Retinal pigment epithelial cell (primary cell): ENCODE measurements around the gene ZKSCAN5.
"Not testable (repeated sequence)": the region's sequence is repeated elsewhere in the genome, so short reads cannot be mapped to it uniquely, and the experiment has no call there.

Source experiments
- DNase-seq: peaks from one replicate; pipeline ENCODE4 v3.0.0-alpha.2; 2010; ENCODE audit warnings: low read depth
- H3K4me3 ChIP-seq: 2 replicates; pipeline ENCODE4 v1.5.1; 2011; ENCODE audit warnings: mild to moderate bottlenecking, low read length, control low read depth, moderate library complexity
- TF ChIP-seq, protein P1 (sequence below): conservative IDR thresholded peaks from 2 replicates; pipeline ENCODE4 v1.5.1; 2011; ENCODE audit warnings: low read depth, low read length, control low read depth, inconsistent platforms

The ZKSCAN5 gene

DNA sequence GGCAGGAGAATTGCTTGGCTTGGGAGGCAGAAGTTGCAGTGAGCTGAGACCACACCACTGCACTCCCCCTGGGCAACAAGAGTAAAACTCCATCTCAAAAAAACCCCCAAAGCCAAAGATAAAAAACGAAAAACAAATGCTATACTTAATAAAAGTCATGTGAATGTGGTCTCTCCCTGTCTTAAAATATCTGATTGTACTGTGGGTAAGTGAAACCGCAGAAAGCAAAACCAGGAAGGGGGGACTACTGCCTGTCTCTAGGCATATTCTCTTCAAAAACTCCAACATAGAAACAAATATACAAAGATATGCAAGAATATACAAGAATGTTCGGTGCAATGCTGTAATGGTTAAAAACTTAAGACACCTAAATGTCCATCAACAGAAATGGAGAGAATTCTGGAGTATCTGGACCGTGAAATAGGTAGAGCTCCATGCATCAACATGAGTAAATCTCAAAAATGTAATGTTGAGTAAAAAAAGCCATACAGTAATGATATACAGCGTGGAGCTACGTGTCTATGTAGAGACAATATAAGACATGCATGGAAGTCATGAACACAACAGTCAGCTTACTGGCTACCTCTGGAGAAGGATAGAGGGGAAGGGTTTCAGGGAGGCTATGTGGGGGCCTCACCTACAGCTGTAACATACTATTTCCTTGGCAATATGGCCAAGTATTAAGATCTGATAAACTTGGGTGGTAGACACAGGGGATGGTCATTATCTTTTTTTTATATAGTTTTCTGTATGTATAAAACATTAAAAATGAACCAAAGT lies 6.5 kb upstream of the ZKSCAN5 start:
- peak overlapping the region; percentile 97 for H3K4me3 ChIP-seq
- DNase-seq, result no peak
- TF ChIP-seq, protein P1, sequence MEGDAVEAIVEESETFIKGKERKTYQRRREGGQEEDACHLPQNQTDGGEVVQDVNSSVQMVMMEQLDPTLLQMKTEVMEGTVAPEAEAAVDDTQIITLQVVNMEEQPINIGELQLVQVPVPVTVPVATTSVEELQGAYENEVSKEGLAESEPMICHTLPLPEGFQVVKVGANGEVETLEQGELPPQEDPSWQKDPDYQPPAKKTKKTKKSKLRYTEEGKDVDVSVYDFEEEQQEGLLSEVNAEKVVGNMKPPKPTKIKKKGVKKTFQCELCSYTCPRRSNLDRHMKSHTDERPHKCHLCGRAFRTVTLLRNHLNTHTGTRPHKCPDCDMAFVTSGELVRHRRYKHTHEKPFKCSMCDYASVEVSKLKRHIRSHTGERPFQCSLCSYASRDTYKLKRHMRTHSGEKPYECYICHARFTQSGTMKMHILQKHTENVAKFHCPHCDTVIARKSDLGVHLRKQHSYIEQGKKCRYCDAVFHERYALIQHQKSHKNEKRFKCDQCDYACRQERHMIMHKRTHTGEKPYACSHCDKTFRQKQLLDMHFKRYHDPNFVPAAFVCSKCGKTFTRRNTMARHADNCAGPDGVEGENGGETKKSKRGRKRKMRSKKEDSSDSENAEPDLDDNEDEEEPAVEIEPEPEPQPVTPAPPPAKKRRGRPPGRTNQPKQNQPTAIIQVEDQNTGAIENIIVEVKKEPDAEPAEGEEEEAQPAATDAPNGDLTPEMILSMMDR, result no peak

DNA sequence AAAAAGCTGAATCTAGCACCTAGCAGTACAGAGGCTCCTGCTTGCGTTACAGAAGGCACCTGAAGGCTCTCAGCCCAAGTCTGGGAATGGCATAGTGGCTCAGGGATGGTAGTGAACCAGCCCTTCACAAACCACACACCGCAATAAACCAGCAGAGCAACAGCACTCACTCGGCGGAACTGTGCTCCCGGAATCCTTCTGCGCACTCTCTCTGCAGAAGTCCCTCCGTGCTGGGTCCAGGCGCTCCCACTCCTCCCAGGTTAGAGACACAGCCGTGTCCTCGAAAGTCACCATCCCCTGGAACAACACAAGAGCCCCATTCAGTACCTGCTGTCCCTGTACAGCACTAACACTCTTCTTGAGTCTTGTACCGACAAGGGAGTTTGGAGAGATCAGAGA lies 5.9 kb upstream of the ZKSCAN5 start:
- TF ChIP-seq, protein P1, result no peak
- peak overlapping the region; percentile 97 for H3K4me3 ChIP-seq

DNA sequence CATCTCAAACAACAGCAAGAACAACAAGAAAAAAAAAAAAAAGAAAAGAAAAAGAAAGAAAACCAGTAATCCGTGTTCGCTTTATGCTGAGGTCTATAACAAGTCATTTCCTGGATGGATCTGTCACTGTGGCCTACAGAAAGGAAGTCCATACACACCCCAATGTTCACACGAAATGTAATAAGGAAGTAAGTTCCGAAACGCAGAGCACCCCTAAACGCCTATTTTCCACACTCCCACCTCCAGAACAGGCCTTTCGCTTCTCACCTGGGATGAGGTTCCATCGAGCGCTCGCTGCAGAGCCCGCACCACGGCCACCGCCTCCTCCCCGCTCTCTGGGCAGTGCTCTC lies 5.1 kb upstream of the ZKSCAN5 start:
- TF ChIP-seq, protein P1, result no peak
- DNase-seq, result no peak
- H3K4me3 ChIP-seq, result peak overlapping the region; percentile 97

More for the DNA sequence above, 5.9 kb upstream of the ZKSCAN5 start:
- DNase-seq, result no peak

DNA sequence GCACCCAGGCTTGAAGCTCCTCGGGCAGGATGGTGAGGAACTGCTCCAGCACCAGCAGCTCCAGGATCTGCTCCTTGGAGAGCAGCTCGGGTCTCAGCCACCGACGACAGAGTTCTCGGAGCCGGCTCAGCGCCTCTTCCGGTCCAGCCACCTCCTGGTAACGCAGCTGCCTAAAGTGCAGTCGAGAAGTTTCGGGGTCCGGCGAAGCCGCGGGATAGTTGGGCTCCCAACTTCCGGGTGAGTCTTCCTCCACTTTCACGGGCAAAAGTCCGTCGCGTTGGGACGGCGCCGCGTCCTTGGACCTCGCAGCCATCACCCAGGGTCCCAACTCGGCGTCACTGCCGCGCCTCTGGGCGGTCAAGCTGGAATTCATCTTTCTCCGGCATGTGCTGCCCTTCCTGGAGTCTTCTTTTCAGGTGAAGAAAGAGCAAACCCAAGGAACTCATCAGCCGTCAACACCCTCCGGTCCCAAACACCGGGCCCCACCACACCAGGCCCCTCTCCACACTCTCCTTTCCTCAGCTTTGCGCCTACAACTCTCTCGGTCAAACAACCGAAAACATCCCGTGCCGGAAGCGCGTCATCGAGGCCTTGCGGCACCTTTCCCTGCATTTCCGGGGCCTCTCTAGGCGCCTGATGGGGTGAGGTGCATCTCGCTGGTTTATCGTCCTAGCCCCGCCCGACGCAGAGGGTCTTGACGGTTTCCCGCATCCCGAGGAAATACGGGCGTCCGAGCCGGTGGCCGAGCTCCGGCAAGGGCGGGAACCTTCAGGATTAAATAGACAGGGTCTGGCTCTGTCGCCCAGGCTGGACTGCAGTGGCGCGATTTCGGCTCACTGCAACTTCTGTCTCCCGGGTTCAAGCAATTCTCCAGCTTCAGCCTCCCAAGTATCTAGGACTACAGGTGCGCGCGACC lies 4.5 kb upstream of the ZKSCAN5 start, which contains the start of gene ZNF394:
ZNF394 (minus strand) TSS at position 561 of the 916 bp plus-strand sequence; CDS start at position 373, 188 bp downstream.
- H3K4me3 ChIP-seq, result peak within 1 kb of the TSS; percentile 97
- DNase-seq, result peak; percentile 77
- TF ChIP-seq, protein P1, result no peak

DNA sequence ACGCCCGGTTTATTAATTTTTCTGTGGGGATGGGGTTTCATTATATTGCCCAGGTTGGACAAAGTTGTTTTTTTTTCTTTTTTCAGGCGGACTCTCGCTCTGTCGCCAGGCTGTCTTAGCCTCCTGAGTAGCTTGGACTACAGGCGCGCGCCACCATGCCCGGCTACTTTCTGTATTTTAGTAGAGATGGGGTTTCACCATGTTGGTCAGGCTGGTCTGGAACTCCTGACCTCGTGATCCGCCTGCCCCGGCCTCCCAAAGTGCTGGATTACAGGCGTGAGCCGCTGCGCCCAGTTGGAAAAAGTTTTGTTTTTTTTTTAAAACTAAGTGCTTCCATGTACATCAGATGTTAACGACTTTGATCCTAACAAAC lies 3.8 kb upstream of the ZKSCAN5 start:
- H3K4me3 ChIP-seq, result peak overlapping the region; percentile 97
- no peak for DNase-seq
- TF ChIP-seq, protein P1, result no peak

DNA sequence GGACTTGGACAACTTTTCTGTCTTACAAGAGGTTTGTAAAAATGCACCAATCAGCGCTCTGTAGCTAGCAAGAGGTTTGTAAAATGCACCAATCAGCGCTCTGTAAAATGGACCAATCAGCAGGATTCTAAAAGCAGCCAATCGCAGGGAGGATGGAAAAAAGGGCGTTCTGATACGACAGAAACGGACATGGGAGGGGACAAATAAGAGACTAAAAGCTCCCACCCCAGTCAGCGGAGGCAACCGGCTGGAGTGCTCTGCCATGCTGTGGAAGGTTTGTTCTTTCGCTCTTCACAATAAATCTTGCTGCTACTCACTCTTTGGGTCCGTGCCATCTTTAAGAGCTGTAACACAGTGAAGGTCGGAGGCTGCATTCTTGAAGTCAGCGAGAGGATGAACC lies 3.2 kb upstream of the ZKSCAN5 start:
- H3K4me3 ChIP-seq, DNase-seq: not testable (repeated sequence)

DNA sequence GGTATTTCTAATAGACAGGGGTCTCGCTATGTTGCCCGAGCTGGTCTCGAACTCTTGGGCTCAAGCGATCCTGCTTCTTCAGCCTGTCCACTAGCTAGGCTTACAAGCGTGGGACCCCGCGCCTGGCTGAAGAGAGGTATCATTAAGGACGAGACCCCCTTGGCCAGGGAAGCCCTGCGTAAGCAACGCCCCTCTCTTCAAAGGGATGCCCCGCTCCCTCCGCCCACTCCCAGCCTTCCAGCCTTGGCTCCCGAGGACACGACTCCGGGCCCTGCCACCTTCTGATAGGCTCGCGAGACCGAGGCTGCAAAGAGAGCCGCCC lies 220 bp upstream of the ZKSCAN5 start:
- H3K4me3 ChIP-seq, result peak overlapping the region; percentile 98
- TF ChIP-seq, protein P1, result no peak
- no peak for DNase-seq
